PC-9 (cell line): ENCODE measurements around the gene RXRA. TPM values are rescaled to one million over a fixed set of nuclear protein-coding genes. Genes with fewer than 3 reads are reported as not detected.

Experiments
- BruUV-seq: library from RNA; stranded (reverse); fragments of 400-500 nt; replicated peaks from 2 replicates; lab custom pipeline; 2021; lab: Mats Ljungman, UMichigan
- CTCF ChIA-PET: fragments of 300-600 bp; sonication (Branson Sonifier 250); formaldehyde crosslinking; loops from one replicate; lab custom pipeline; 2022; ENCODE audit warnings: antibody characterized with exemption; lab: Charles Lee
- POLR2A ChIA-PET: fragments of 300-600 bp; sonication (Branson Sonifier 250); formaldehyde crosslinking; loops from one replicate; lab custom pipeline; 2022; ENCODE audit warnings: antibody characterized with exemption; ENCODE audit not compliant: unreplicated experiment; lab: Charles Lee
- DNase-seq, 2 experiments: peaks; one replicate each; pipeline versions ENCODE4 v3.0.0 to v3.0.0-alpha.2; 2015 to 2022; ENCODE audit warnings: mixed read lengths in 1 of 2
- H2AFZ ChIP-seq: fragments of 200-600 bp; sonication (generic); 2 replicates; pipeline ENCODE4 v1.8.1; 2017; ENCODE audit warnings: antibody characterized with exemption
- H3F3A ChIP-seq: fragments of 200-600 bp; sonication (generic); 2 replicates; pipeline ENCODE4 v1.8.1; 2017; ENCODE audit warnings: antibody characterized with exemption, mild to moderate bottlenecking, low read depth; ENCODE audit not compliant: insufficient read depth
- H3K27ac ChIP-seq: fragments of 200-600 bp; sonication (generic); 2 replicates; pipeline ENCODE4 v1.6.1; 2016; ENCODE audit warnings: mixed run types
- H3K27me3 ChIP-seq: fragments of 200-600 bp; sonication (generic); 2 replicates; pipeline ENCODE4 v1.6.1; 2016; ENCODE audit warnings: low read depth, mixed run types; ENCODE audit not compliant: insufficient read depth
- H3K36me3 ChIP-seq: fragments of 200-600 bp; sonication (generic); 2 replicates; pipeline ENCODE4 v1.6.1; 2016; ENCODE audit warnings: low read depth, mixed run types
- H3K4me1 ChIP-seq: fragments of 200-600 bp; sonication (generic); replicated peaks from 2 replicates; pipeline ENCODE4 v1.6.1; 2016; ENCODE audit warnings: mixed run types; ENCODE audit not compliant: insufficient read depth
- H3K4me2 ChIP-seq: fragments of 200-600 bp; sonication (generic); 2 replicates; pipeline ENCODE4 v1.6.1; 2017; ENCODE audit warnings: mixed run types
- H3K4me3 ChIP-seq: fragments of 200-600 bp; sonication (generic); 2 replicates; pipeline ENCODE4 v1.6.1; 2016; ENCODE audit warnings: mixed run types
- H3K79me2 ChIP-seq: fragments of 200-600 bp; sonication (generic); 2 replicates; pipeline ENCODE4 v1.6.1; 2017; ENCODE audit warnings: low read depth, mixed run types
- H3K9me2 ChIP-seq: fragments of 200-600 bp; sonication (generic); 2 replicates; pipeline ENCODE4 v1.8.1; 2017; ENCODE audit warnings: mild to moderate bottlenecking; ENCODE audit not compliant: insufficient read depth
- H3K9me3 ChIP-seq: fragments of 200-600 bp; sonication (generic); 2 replicates; pipeline ENCODE4 v1.8.1; 2016; ENCODE audit warnings: low read depth; ENCODE audit not compliant: insufficient read depth
- H4K20me1 ChIP-seq: fragments of 200-600 bp; sonication (generic); 2 replicates; pipeline ENCODE4 v1.8.1; 2017; ENCODE audit not compliant: insufficient read depth
- EZH2 ChIP-seq: fragments of 200-600 bp; sonication (generic); IDR thresholded peaks from 2 replicates; pipeline ENCODE4 v1.8.0; 2017; ENCODE audit warnings: antibody characterized with exemption, low read depth
- intact Hi-C: fragments of 100-400 bp; cut with micrococcal nuclease; formaldehyde crosslinking; loops from one replicate; pipeline ENCODE4 v1.10.0; 2022; ENCODE audit not compliant: unreplicated experiment
- total RNA-seq: library from RNA; stranded (reverse); gene quantifications from 2 replicates; pipeline ENCODE4 v1.2.3, GENCODE V29; 2021
- TF ChIP-seq, protein P1 (sequence below): fragments of 200-600 bp; sonication (generic); conservative IDR thresholded peaks from 2 replicates; pipeline ENCODE4 v1.6.1; 2017; ENCODE audit warnings: mixed run types, antibody characterized with exemption, mild to moderate bottlenecking, moderate library complexity

RXRA gene
- total RNA-seq, 1 experiment from 2014 or later = 146 TPM

- CTCF ChIA-PET = no interaction called here
- POLR2A ChIA-PET = no interaction called here
- no TSS peak for BruUV-seq
- Histone ChIP-seq H3K4me2 (no peak overlapping the region), H3K27ac (no peak overlapping the region), H3K36me3 (no peaks in the 10 kb centered on the region), H4K20me1 (no peaks in the 10 kb centered on the region), H3K9me2 (no peaks in the 10 kb centered on the region), H3F3A (no peaks in the 10 kb centered on the region), H3K79me2 (no peaks in the 10 kb centered on the region), H2AFZ (no peak overlapping the region), H3K27me3 (0 out of 2 replicates have a peak, but pooled peaks cover 20% of the 10 kb centered on the region), H3K9me3 (no peaks in the 10 kb centered on the region), H3K4me1 (no peaks in the 10 kb centered on the region), H3K4me3 (no peak overlapping the region)
- intact Hi-C loops = no loop called here
- TF ChIP-seq, protein P1, sequence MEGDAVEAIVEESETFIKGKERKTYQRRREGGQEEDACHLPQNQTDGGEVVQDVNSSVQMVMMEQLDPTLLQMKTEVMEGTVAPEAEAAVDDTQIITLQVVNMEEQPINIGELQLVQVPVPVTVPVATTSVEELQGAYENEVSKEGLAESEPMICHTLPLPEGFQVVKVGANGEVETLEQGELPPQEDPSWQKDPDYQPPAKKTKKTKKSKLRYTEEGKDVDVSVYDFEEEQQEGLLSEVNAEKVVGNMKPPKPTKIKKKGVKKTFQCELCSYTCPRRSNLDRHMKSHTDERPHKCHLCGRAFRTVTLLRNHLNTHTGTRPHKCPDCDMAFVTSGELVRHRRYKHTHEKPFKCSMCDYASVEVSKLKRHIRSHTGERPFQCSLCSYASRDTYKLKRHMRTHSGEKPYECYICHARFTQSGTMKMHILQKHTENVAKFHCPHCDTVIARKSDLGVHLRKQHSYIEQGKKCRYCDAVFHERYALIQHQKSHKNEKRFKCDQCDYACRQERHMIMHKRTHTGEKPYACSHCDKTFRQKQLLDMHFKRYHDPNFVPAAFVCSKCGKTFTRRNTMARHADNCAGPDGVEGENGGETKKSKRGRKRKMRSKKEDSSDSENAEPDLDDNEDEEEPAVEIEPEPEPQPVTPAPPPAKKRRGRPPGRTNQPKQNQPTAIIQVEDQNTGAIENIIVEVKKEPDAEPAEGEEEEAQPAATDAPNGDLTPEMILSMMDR = no peak
- TF ChIP-seq EZH2 = no peak
- DNase-seq = peak in 1 of 2 experiments; percentile 16
Measured at GRCh38 chr9:134460896-134461295, 134.6 kb downstream of the RXRA start.

DNA sequence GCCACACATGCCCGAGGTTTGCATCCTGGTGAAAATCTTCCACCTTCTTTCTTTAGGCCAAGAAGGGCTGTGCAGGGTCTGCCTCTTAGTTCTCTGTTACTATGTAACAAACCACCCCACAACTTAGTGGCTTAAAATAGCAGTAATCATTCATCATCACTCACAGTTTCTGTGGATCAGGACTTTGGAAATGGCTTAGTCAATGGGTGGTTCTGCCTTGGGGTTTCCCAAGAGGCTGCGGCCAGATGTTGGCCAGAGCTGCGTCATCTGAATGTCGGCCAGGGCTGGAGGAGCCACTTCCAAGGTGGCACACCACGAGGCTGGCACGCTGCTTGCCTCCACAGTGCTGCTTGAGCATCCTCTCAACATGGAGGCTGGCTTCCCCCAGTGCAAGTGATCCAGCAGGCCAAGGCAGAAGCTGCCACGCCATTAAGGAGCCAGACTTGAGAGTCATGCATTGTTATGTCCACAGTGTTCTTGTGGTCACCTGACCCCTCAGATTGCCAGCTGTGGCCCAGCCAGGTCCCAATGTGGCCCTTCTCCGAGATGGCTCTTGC is 135.2 kb downstream of the RXRA start:
- Histone ChIP-seq H3K9me3 (no peaks in the 10 kb centered on the region), H4K20me1 (no peaks in the 10 kb centered on the region), H3K9me2 (no peaks in the 10 kb centered on the region), H3K4me2 (no peak overlapping the region), H3K4me1 (no peaks in the 10 kb centered on the region), H3K27me3 (0 out of 2 replicates have a peak, but pooled peaks cover 20% of the 10 kb centered on the region), H3K4me3 (no peak overlapping the region), H2AFZ (no peak overlapping the region), H3K36me3 (no peaks in the 10 kb centered on the region), H3K27ac (no peak overlapping the region), H3K79me2 (no peaks in the 10 kb centered on the region), H3F3A (no peaks in the 10 kb centered on the region)
- no TSS peak for BruUV-seq
- ChIA-PET CTCF (no interaction called here), POLR2A (no interaction called here)
- DNase-seq = peak in 1 of 2 experiments; percentile 21
- no peak for TF ChIP-seq EZH2
- TF ChIP-seq, protein P1 = no peak
- intact Hi-C loops = no loop called here

- Histone ChIP-seq H3K79me2 (no peaks in the 10 kb centered on the region), H3K9me2 (no peaks in the 10 kb centered on the region), H3F3A (no peaks in the 10 kb centered on the region), H4K20me1 (no peaks in the 10 kb centered on the region), H3K4me1 (no peaks in the 10 kb centered on the region), H3K27me3 (0 out of 2 replicates have a peak, but pooled peaks cover 20% of the 10 kb centered on the region), H3K4me3 (no peak overlapping the region), H3K36me3 (no peaks in the 10 kb centered on the region), H2AFZ (no peak overlapping the region), H3K9me3 (no peaks in the 10 kb centered on the region), H3K4me2 (no peak overlapping the region), H3K27ac (no peak overlapping the region)
- TF ChIP-seq EZH2 = no peak
- TF ChIP-seq, protein P1 = no peak
- CTCF ChIA-PET = no interaction called here
- BruUV-seq = no TSS peak
- POLR2A ChIA-PET = no interaction called here
- no peak for DNase-seq
- intact Hi-C loops = no loop called here
Measured at GRCh38 chr9:134462318-134462717, 136.1 kb downstream of the RXRA start.
